GM18499 (cell line): Measurements from ENCODE around the gene CPSF4.

Experiments
- ATAC-seq: cut with Tn5 transposase; IDR thresholded peaks from one replicate; pipeline ENCODE4 v1.9.1; 2021; ENCODE audit warnings: moderate number of reproducible peaks; ENCODE audit not compliant: insufficient read depth, unreplicated experiment

Gene CPSF4

GRCh38 chr7:99438573-99439480 is at the start of gene CPSF4, which contains the start of gene PTCD1:
CPSF4 (plus strand) TSS chr7:99438943; CDS start chr7:99439083, 140 bp downstream.
PTCD1 (minus strand) TSS chr7:99438798; CDS start chr7:99435242, 3,556 bp downstream.
- peak; percentile 83 for ATAC-seq

- ATAC-seq, result no peak
These were observed 49.0 kb upstream of the CPSF4 start for GRCh38 chr7:99389772-99390171.

GRCh38 chr7:99390941-99391602 is 47.7 kb upstream of the CPSF4 start:
- ATAC-seq, result no peak

- no peak for ATAC-seq
These were observed 46.7 kb upstream of the CPSF4 start for GRCh38 chr7:99392046-99392445.

GRCh38 chr7:99392659-99393354 is 45.9 kb upstream of the CPSF4 start:
- ATAC-seq, result no peak

- ATAC-seq, result no peak
These were observed 45.2 kb upstream of the CPSF4 start for GRCh38 chr7:99393355-99394187.

- no peak for ATAC-seq
These were observed 44.6 kb upstream of the CPSF4 start for GRCh38 chr7:99394188-99394502.

- ATAC-seq, result no peak
These were observed 43.0 kb upstream of the CPSF4 start for GRCh38 chr7:99395616-99396327.

GRCh38 chr7:99396418-99397296 is 42.1 kb upstream of the CPSF4 start:
- no peak for ATAC-seq

GRCh38 chr7:99397297-99397983 is 41.3 kb upstream of the CPSF4 start:
- ATAC-seq, result no peak

- no peak for ATAC-seq
These were observed 39.8 kb upstream of the CPSF4 start for GRCh38 chr7:99398891-99399445.

GRCh38 chr7:99399597-99399996 is 39.1 kb upstream of the CPSF4 start:
- no peak for ATAC-seq

- no peak for ATAC-seq
These were observed 35.9 kb upstream of the CPSF4 start for GRCh38 chr7:99402854-99403253.

GRCh38 chr7:99403764-99404163 is 35.0 kb upstream of the CPSF4 start:
- no peak for ATAC-seq

- ATAC-seq, result no peak
These were observed 34.3 kb upstream of the CPSF4 start for GRCh38 chr7:99404235-99404976.

GRCh38 chr7:99404977-99405320 is 33.8 kb upstream of the CPSF4 start:
- no peak for ATAC-seq

- no peak for ATAC-seq
These were observed 32.2 kb upstream of the CPSF4 start for GRCh38 chr7:99406557-99406956.
